Cardiac muscle cell (in vitro differentiated cells and primary cell): Measurements from ENCODE around the gene HM13. TPM values are rescaled to one million over a fixed set of nuclear protein-coding genes. Genes with fewer than 3 reads are reported as not detected.

ENCODE experiments used
- DNase-seq, 2 donors: peaks; one replicate each; pipeline versions ENCODE4 v3.0.0 to v3.0.0-alpha.2; 2010 to 2017; ENCODE audit warnings: low read depth in 1 of 2, low spot score in 1 of 2
- H3K27ac ChIP-seq: fragments of 200-600 bp; sonication (generic); 2 replicates; pipeline ENCODE4 v1.5.1; 2016
- H3K27me3 ChIP-seq: fragments of 200-600 bp; sonication (generic); 2 replicates; pipeline ENCODE4 v1.6.0; 2016; ENCODE audit warnings: control low read depth
- H3K36me3 ChIP-seq: fragments of 200-600 bp; sonication (generic); 2 replicates; pipeline ENCODE4 v1.5.1; 2016; ENCODE audit warnings: control low read depth
- H3K4me1 ChIP-seq: fragments of 200-600 bp; sonication (generic); 2 replicates; pipeline ENCODE4 v1.8.1; 2017; ENCODE audit warnings: low read depth, mild to moderate bottlenecking, mixed run types
- H3K4me3 ChIP-seq: fragments of 200-600 bp; sonication (generic); 2 replicates; pipeline ENCODE4 v1.5.1; 2016; ENCODE audit warnings: mild to moderate bottlenecking
- H3K9me3 ChIP-seq: fragments of 200-600 bp; sonication (generic); 2 replicates; pipeline ENCODE4 v1.5.1; 2017; ENCODE audit warnings: low read depth, mild to moderate bottlenecking, control low read depth
- CTCF ChIP-seq: IDR thresholded peaks from 2 replicates; pipeline ENCODE4 v1.5.1; 2012; ENCODE audit warnings: low read depth, mild to moderate bottlenecking, low read length
- polyA plus RNA-seq: library from polyadenylated mRNA; unstranded; fragments of >200 nt; fragmentation: Nextera tagmentation; extraction: Ambion mirVana; gene quantifications from 2 replicates; pipeline ENCODE4 v1.2.1, GENCODE V29; 2016
- total RNA-seq: library from RNA; depleted of rRNA; stranded (reverse); fragments of >200 nt; gene quantifications from 2 replicates; pipeline ENCODE4 v1.2.3, GENCODE V29; 2016

HM13 gene
- total and polyA plus RNA-seq, 2 experiments from 2014 or later: 49.8 to 170 TPM

- Histone ChIP-seq H3K9me3 (no peaks in the 10 kb centered on the region), H3K36me3 (peaks cover 20% of the 10 kb centered on the region), H3K4me3 (peak overlapping the region; percentile 49), H3K4me1 (peaks cover 6% of the 10 kb centered on the region), H3K27ac (peak overlapping the region; percentile 96), H3K27me3 (no peaks in the 10 kb centered on the region)
- no peak for TF ChIP-seq CTCF
- DNase-seq: no peak
Measured at GRCh38 chr20:31547720-31548298, 33.6 kb downstream of the HM13 start.

- no peak overlapping the region for H3K4me3 ChIP-seq
- TF ChIP-seq CTCF: no peak
- peaks cover 20% of the 10 kb centered on the region for H3K36me3 ChIP-seq
Measured at GRCh38 chr20:31548820-31549512, 34.7 kb downstream of the HM13 start.

GRCh38 chr20:31549513-31549880, 35.3 kb downstream of the HM13 start:
- no peak overlapping the region for H3K27ac ChIP-seq
- DNase-seq: no peak
- H3K27me3 ChIP-seq: no peaks in the 10 kb centered on the region
- peaks cover 20% of the 10 kb centered on the region for H3K36me3 ChIP-seq
- H3K4me1 ChIP-seq: peaks cover 6% of the 10 kb centered on the region
- H3K4me3 ChIP-seq: no peak overlapping the region
- H3K9me3 ChIP-seq: no peaks in the 10 kb centered on the region
- TF ChIP-seq CTCF: no peak

More at GRCh38 chr20:31548820-31549512, 34.7 kb downstream of the HM13 start:
- H3K9me3 ChIP-seq: no peaks in the 10 kb centered on the region
- DNase-seq: no peak
- H3K27me3 ChIP-seq: no peaks in the 10 kb centered on the region
- peaks cover 6% of the 10 kb centered on the region for H3K4me1 ChIP-seq
- H3K27ac ChIP-seq: no peak overlapping the region

GRCh38 chr20:31550099-31550498, 35.9 kb downstream of the HM13 start:
- H3K9me3 ChIP-seq: no peaks in the 10 kb centered on the region
- DNase-seq: no peak
- no peak overlapping the region for H3K4me3 ChIP-seq
- H3K4me1 ChIP-seq: peaks cover 6% of the 10 kb centered on the region
- no peak overlapping the region for H3K27ac ChIP-seq
- no peak for TF ChIP-seq CTCF
- peaks cover 23% of the 10 kb centered on the region for H3K36me3 ChIP-seq
- H3K27me3 ChIP-seq: no peaks in the 10 kb centered on the region

GRCh38 chr20:31551163-31552081, 37.2 kb downstream of the HM13 start:
- DNase-seq: no peak
- TF ChIP-seq CTCF: no peak
- Histone ChIP-seq H3K27me3 (no peaks in the 10 kb centered on the region), H3K4me3 (no peak overlapping the region), H3K27ac (no peak overlapping the region), H3K4me1 (peaks cover 6% of the 10 kb centered on the region), H3K9me3 (no peaks in the 10 kb centered on the region), H3K36me3 (peaks cover 26% of the 10 kb centered on the region)
